OCI-LY7 (cell line): ENCODE measurements around the gene COPS2. TPM values are rescaled to one million over a fixed set of nuclear protein-coding genes. Genes with fewer than 3 reads are reported as not detected.

ENCODE experiments used
- Bru-seq: library from RNA; stranded (reverse); fragments of 400-500 nt; gene quantifications from one replicate; lab custom pipeline; 2021; lab: Mats Ljungman, UMichigan
- BruChase-seq, 2 experiments: library from RNA; stranded (reverse); fragments of 400-500 nt; gene quantifications; one replicate each; lab custom pipeline; 2021; lab: Mats Ljungman, UMichigan
- BruUV-seq: library from RNA; stranded (reverse); fragments of 400-500 nt; replicated peaks from 2 replicates; lab custom pipeline; 2021; lab: Mats Ljungman, UMichigan
- CTCF ChIA-PET: fragments of 300-600 bp; sonication (Branson Sonifier 250); formaldehyde crosslinking; loops from one replicate; lab custom pipeline; 2022; ENCODE audit warnings: antibody characterized with exemption; ENCODE audit not compliant: unreplicated experiment; lab: Charles Lee
- POLR2A ChIA-PET: fragments of 300-600 bp; sonication (Branson Sonifier 250); formaldehyde crosslinking; loops from one replicate; lab custom pipeline; 2022; ENCODE audit warnings: antibody characterized with exemption; lab: Charles Lee
- DNase-seq: peaks from one replicate; pipeline ENCODE4 v3.0.0-alpha.2; 2015; ENCODE audit warnings: low spot score
- H2AFZ ChIP-seq: fragments of 200-600 bp; sonication (generic), shearing (Covaris generic); 2 replicates; pipeline ENCODE4 v1.6.1; 2014; ENCODE audit warnings: mild to moderate bottlenecking, antibody characterized with exemption, low read length, moderate library complexity
- H3K27ac ChIP-seq: fragments of 200-600 bp; sonication (generic); 2 replicates; pipeline ENCODE4 v1.5.1; 2014; ENCODE audit warnings: mixed run types, low read depth, mild to moderate bottlenecking, moderate library complexity, low read length, inconsistent platforms; ENCODE audit not compliant: poor library complexity, severe bottlenecking
- H3K36me3 ChIP-seq: fragments of 200-600 bp; sonication (generic); 2 replicates; pipeline ENCODE4 v1.6.1; 2014; ENCODE audit warnings: mild to moderate bottlenecking, antibody characterized with exemption, low read length, moderate library complexity, mixed read lengths; ENCODE audit not compliant: insufficient read depth
- H3K4me1 ChIP-seq: fragments of 200-600 bp; sonication (generic); 2 replicates; pipeline ENCODE4 v1.5.1; 2014; ENCODE audit warnings: mild to moderate bottlenecking, low read length; ENCODE audit not compliant: insufficient read depth, poor library complexity, severe bottlenecking
- H3K4me2 ChIP-seq: fragments of 200-600 bp; sonication (generic); 2 replicates; pipeline ENCODE4 v1.6.1; 2014; ENCODE audit warnings: mild to moderate bottlenecking, low read length
- H3K4me3 ChIP-seq: fragments of 200-600 bp; sonication (generic); 2 replicates; pipeline ENCODE4 v1.5.1; 2014; ENCODE audit warnings: mild to moderate bottlenecking, low read depth, low read length; ENCODE audit not compliant: poor library complexity, severe bottlenecking
- H3K79me2 ChIP-seq: fragments of 200-600 bp; sonication (generic); 2 replicates; pipeline ENCODE4 v1.6.1; 2016; ENCODE audit warnings: low read depth, mild to moderate bottlenecking, low read length, moderate library complexity, mixed read lengths; ENCODE audit not compliant: insufficient read depth
- H3K9me2 ChIP-seq: fragments of 200-600 bp; sonication (generic); 2 replicates; pipeline ENCODE4 v1.6.1; 2016; ENCODE audit warnings: mild to moderate bottlenecking, low read length, mixed read lengths; ENCODE audit not compliant: insufficient read depth
- H3K9me3 ChIP-seq: fragments of 200-600 bp; sonication (generic); 2 replicates; pipeline ENCODE4 v1.6.1; 2014; ENCODE audit warnings: mild to moderate bottlenecking, mixed run types, low read length, mixed read lengths
- H4K20me1 ChIP-seq: fragments of 200-600 bp; sonication (generic); 2 replicates; pipeline ENCODE4 v1.6.1; 2014; ENCODE audit warnings: mild to moderate bottlenecking, antibody characterized with exemption, low read length, moderate library complexity, mixed read lengths; ENCODE audit not compliant: insufficient read depth
- EZH2phosphoT487 ChIP-seq: fragments of 200-600 bp; sonication (generic); IDR thresholded peaks from 2 replicates; pipeline ENCODE4 v1.6.1; 2018; ENCODE audit warnings: low read depth, borderline replicate concordance, mild to moderate bottlenecking, mixed run types, antibody characterized with exemption, low read length, moderate library complexity, mixed read lengths
- intact Hi-C: fragments of 100-400 bp; cut with micrococcal nuclease; formaldehyde crosslinking; loops from one replicate; pipeline ENCODE4 v1.10.0; 2022; ENCODE audit not compliant: unreplicated experiment
- long read RNA-seq: library from polyadenylated mRNA; stranded (forward); transcript quantifications from one replicate; pipeline ENCODE4 v2.0.0, GENCODE V29; 2022
- total RNA-seq, 2 experiments: library from RNA; depleted of rRNA in 1 of 2; stranded (reverse); fragments of >200 nt in 1 of 2; shearing (Covaris generic) in 1 of 2; gene quantifications; 2 replicates each; pipeline ENCODE4 v1.2.3, GENCODE V29; 2014 to 2022
- TF ChIP-seq, protein P1 (sequence below): fragments of 200-600 bp; sonication (generic); conservative IDR thresholded peaks from 2 replicates; pipeline ENCODE4 v1.5.1; 2014; ENCODE audit warnings: mild to moderate bottlenecking, antibody characterized with exemption, low read length, moderate library complexity, mixed read lengths

Gene COPS2
- total RNA-seq (2014; rRNA removed; shearing (Covaris generic)) (24.6 and 38.6 TPM in 2 replicates), total RNA-seq (2022) (74.2 and 81.2 TPM in 2 replicates), Bru-seq, nascent RNA (percentile 96 among the genes with signal in this experiment), BruChase-seq, experiment 1, labeled RNA remaining after a 6-hour chase (percentile 86 among the genes with signal in this experiment), BruChase-seq, experiment 2, labeled RNA remaining after a 2-hour chase (percentile 96 among the genes with signal in this experiment)
- long read RNA-seq, full-length matches to known transcripts, result 69 of 71 reads
- long read RNA-seq, partial matches to known transcripts, result 2 of 71 reads
- long read RNA-seq, other reads (novel, unspliced or antisense), result 0 of 71 reads

DNA sequence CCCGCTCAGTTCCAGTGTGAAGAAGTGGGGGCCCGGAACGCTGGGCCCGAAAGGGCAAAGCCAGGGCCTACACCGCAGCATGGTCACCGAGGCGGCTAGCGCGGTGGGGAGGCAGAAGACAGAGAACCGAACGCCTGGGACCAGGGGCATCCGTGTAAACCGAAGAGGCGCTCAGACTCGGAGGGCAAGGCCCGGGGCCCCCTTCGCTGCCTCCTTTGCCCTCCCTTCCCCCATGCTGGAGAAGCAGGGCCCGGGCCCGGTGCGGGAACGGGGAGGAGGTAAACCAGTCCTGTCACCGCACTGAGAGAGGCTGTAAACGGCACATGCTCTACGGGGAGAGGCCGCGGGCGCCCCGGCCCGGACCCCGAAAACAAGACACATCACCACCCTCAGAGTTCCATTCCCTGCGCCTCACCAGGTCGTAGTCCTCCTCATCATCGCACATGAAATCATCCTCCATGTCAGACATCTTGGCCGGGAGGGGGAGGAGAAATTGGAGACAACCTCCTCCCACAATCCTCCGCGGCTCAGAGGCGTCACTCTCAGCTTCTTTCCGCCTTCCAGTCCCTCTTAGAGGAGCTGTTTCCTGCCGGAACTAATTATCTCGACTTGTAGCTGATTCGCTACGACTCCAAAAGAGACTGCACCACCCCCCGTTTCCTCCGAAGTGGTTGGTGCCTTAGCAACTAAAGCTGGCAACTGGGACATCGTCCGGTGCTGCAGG is at the start of gene COPS2:
TSS of gene COPS2 (minus strand) at position 490 of the 724 bp plus-strand sequence. CDS start at position 469, 21 bp downstream.
- BruUV-seq, result TSS peak; percentile 58
- Histone ChIP-seq H3K27ac (peak within 1 kb of the TSS; percentile 53), H3K4me2 (peak within 1 kb of the TSS; percentile 88), H3K9me3 (no peaks in the 10 kb centered on the region), H3K9me2 (no peaks in the 10 kb centered on the region), H3K4me1 (peaks cover 13% of the 10 kb centered on the region), H3K36me3 (peaks cover 16% of the 10 kb centered on the region; the same call in 1 of the 2 replicates), H3K4me3 (peak within 1 kb of the TSS; percentile 95), H3K79me2 (peaks cover 73% of the 10 kb centered on the region), H2AFZ (peak within 1 kb of the TSS; percentile 98), H4K20me1 (peaks cover 12% of the 10 kb centered on the region)
- POLR2A ChIA-PET, result interaction anchor here (0.6 to 3.3 kb wide), 13 partner anchors 10 to 1609 kb away, joined by 3 to 27 read pairs (median 3); partner anchors contain the start of genes CEP152, EID1, FAM227B and GALK2
- TF ChIP-seq, protein P1, sequence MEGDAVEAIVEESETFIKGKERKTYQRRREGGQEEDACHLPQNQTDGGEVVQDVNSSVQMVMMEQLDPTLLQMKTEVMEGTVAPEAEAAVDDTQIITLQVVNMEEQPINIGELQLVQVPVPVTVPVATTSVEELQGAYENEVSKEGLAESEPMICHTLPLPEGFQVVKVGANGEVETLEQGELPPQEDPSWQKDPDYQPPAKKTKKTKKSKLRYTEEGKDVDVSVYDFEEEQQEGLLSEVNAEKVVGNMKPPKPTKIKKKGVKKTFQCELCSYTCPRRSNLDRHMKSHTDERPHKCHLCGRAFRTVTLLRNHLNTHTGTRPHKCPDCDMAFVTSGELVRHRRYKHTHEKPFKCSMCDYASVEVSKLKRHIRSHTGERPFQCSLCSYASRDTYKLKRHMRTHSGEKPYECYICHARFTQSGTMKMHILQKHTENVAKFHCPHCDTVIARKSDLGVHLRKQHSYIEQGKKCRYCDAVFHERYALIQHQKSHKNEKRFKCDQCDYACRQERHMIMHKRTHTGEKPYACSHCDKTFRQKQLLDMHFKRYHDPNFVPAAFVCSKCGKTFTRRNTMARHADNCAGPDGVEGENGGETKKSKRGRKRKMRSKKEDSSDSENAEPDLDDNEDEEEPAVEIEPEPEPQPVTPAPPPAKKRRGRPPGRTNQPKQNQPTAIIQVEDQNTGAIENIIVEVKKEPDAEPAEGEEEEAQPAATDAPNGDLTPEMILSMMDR, result no peak
- no peak for TF ChIP-seq EZH2phosphoT487
- CTCF ChIA-PET, result no interaction called here
- DNase-seq, result peak; percentile 98
- intact Hi-C loops, result loop anchor here (2.0 kb wide), 2 partner anchors 108 to 466 kb away; partner anchors contain the start of genes DTWD1, FAM227B and SECISBP2L

DNA sequence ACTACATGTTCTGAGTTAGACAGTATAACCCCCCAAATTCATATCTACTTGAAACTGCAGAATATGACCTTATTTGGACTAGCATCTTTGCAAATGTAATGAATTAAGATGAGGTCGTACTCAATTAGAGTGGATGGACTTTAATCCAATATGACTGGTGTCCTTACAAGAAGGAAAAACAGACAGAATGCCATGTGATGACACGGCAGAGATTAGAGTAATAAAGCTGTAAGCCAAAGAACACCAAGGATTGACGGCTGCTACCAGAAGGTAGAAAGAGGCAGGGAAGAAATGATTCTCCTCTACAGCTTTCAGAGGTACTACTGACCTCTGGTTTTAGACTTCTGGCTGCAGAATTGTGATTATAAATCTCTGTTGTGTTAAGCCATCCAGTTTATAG is 44.9 kb upstream of the COPS2 start:
- H3K79me2 ChIP-seq, result no peaks in the 10 kb centered on the region
- no peak overlapping the region for H3K4me3 ChIP-seq
- no peaks in the 10 kb centered on the region for H3K9me2 ChIP-seq
- no peaks in the 10 kb centered on the region for H3K9me3 ChIP-seq
- H3K36me3 ChIP-seq, result peaks cover 5% of the 10 kb centered on the region; the same call in 1 of the 2 replicates
- TF ChIP-seq, protein P1, result no peak
- no peak overlapping the region for H3K4me2 ChIP-seq
- no peak for DNase-seq
- BruUV-seq, result no TSS peak
- H2AFZ ChIP-seq, result no peak overlapping the region
- H4K20me1 ChIP-seq, result no peaks in the 10 kb centered on the region
- POLR2A ChIA-PET, result interaction anchor here (0.6 kb wide), 1 partner anchor 1569 kb away, joined by 7 read pairs; no protein-coding TSS in a partner anchor
- CTCF ChIA-PET, result no interaction called here
- no peaks in the 10 kb centered on the region for H3K4me1 ChIP-seq
- intact Hi-C loops, result no loop called here
- no peak overlapping the region for H3K27ac ChIP-seq
